Measurements from ENCODE around the gene FOXO3B.
"Not testable (repeated sequence)": the region's sequence is repeated elsewhere in the genome, so short reads cannot be mapped to it uniquely, and the experiment has no call there.

The FOXO3B gene

GRCh38 chr17:18650094-18650493, 32.0 kb downstream of the FOXO3B start:
- not testable (repeated sequence) for DNase-seq

- DNase-seq, result not testable (repeated sequence)
These were observed 37.8 kb downstream of the FOXO3B start, which contains the start of gene TBC1D28 for GRCh38 chr17:18644291-18644690. Gene TBC1D28 (minus strand): TSS chr17:18644391. CDS start chr17:18641352, 3,039 bp downstream.

- DNase-seq, result not testable (repeated sequence)
These were observed 39.0 kb downstream of the FOXO3B start for GRCh38 chr17:18643124-18643523.

GRCh38 chr17:18638357-18638756, 43.8 kb downstream of the FOXO3B start:
- not testable (repeated sequence) for DNase-seq

- DNase-seq, result not testable (repeated sequence)
These were observed 45.9 kb downstream of the FOXO3B start for GRCh38 chr17:18636237-18636636.

GRCh38 chr17:18635773-18636172, 46.3 kb downstream of the FOXO3B start:
- DNase-seq, result not testable (repeated sequence)

GRCh38 chr17:18634550-18635263, 47.4 kb downstream of the FOXO3B start:
- not testable (repeated sequence) for DNase-seq
